GM23338 (cell line): ENCODE data around the gene ATP8A2.

Source experiments
- CTCF ChIP-seq, 2 experiments: fragments of 200-600 bp in 1 of 2; sonication (generic) in 1 of 2; conservative IDR thresholded peaks; 2 replicates each; pipeline versions ENCODE4 v1.5.1 to v1.6.1; 2016 to 2017; ENCODE audit warnings: antibody characterized with exemption in 2 of 2, low read depth in 2 of 2, mild to moderate bottlenecking in 2 of 2, moderate library complexity in 1 of 2
- EZH2 ChIP-seq: fragments of 200-600 bp; sonication (generic); IDR thresholded peaks from one replicate; pipeline ENCODE4 v1.8.0; 2017; ENCODE audit warnings: antibody characterized with exemption, mild to moderate bottlenecking, low read depth; ENCODE audit not compliant: unreplicated experiment
- EZH2phosphoT487 ChIP-seq: fragments of 200-600 bp; sonication (generic); IDR thresholded peaks from one replicate; pipeline ENCODE4 v1.8.1; 2018; ENCODE audit warnings: antibody characterized with exemption; ENCODE audit not compliant: unreplicated experiment
- REST ChIP-seq: IDR thresholded peaks from one replicate; pipeline ENCODE4 v1.6.1; 2018; ENCODE audit warnings: antibody characterized with exemption; ENCODE audit not compliant: unreplicated experiment

- TF ChIP-seq CTCF (conservative IDR thresholded peaks at IDR 0.05; ENCODE audit: low read depth in 2 of 2) (no peak), REST (no peak), EZH2 (no peak), EZH2phosphoT487 (no peak)
Measured at GRCh38 chr13:25899952-25900351, 528.2 kb downstream of the ATP8A2 start.
